AG10803 (cell line): ENCODE results near the gene CEACAM19.
"Not testable (repeated sequence)": the region's sequence is repeated elsewhere in the genome, so short reads cannot be mapped to it uniquely, and the experiment has no call there.

Experiments
- DNase-seq: peaks from one replicate; pipeline ENCODE4 v3.0.0; 2010; ENCODE audit warnings: low read depth
- H3K4me3 ChIP-seq: 2 replicates; pipeline ENCODE4 v1.5.1; 2011; ENCODE audit warnings: mild to moderate bottlenecking, low read length, control low read depth
- TF ChIP-seq, protein P1 (sequence below): conservative IDR thresholded peaks from 2 replicates; pipeline ENCODE4 v1.5.1; 2011; ENCODE audit warnings: mild to moderate bottlenecking, low read length, control low read depth, inconsistent platforms

The CEACAM19 gene

DNA sequence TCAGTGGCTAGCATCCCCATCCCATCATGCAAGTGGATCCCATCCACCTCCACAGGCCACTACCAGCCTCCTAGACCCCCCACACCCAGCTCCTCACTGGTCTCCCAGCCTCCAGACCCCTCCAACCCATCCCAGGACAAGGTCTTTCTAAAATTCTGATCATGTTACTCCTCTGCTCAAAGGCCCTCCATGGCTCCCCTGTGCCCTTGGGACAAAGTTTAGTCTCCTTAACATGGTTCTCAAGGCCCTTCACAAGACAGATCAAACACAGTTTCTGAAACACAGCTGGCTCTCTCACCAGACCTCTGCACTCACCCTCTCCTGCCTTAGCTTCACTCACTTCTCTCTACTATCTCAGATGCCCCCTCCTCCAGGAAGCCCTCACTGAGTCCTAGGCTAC is 9.3 kb downstream of the CEACAM19 start:
- TF ChIP-seq, protein P1, sequence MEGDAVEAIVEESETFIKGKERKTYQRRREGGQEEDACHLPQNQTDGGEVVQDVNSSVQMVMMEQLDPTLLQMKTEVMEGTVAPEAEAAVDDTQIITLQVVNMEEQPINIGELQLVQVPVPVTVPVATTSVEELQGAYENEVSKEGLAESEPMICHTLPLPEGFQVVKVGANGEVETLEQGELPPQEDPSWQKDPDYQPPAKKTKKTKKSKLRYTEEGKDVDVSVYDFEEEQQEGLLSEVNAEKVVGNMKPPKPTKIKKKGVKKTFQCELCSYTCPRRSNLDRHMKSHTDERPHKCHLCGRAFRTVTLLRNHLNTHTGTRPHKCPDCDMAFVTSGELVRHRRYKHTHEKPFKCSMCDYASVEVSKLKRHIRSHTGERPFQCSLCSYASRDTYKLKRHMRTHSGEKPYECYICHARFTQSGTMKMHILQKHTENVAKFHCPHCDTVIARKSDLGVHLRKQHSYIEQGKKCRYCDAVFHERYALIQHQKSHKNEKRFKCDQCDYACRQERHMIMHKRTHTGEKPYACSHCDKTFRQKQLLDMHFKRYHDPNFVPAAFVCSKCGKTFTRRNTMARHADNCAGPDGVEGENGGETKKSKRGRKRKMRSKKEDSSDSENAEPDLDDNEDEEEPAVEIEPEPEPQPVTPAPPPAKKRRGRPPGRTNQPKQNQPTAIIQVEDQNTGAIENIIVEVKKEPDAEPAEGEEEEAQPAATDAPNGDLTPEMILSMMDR, result no peak
- no peak overlapping the region for H3K4me3 ChIP-seq
- no peak for DNase-seq

DNA sequence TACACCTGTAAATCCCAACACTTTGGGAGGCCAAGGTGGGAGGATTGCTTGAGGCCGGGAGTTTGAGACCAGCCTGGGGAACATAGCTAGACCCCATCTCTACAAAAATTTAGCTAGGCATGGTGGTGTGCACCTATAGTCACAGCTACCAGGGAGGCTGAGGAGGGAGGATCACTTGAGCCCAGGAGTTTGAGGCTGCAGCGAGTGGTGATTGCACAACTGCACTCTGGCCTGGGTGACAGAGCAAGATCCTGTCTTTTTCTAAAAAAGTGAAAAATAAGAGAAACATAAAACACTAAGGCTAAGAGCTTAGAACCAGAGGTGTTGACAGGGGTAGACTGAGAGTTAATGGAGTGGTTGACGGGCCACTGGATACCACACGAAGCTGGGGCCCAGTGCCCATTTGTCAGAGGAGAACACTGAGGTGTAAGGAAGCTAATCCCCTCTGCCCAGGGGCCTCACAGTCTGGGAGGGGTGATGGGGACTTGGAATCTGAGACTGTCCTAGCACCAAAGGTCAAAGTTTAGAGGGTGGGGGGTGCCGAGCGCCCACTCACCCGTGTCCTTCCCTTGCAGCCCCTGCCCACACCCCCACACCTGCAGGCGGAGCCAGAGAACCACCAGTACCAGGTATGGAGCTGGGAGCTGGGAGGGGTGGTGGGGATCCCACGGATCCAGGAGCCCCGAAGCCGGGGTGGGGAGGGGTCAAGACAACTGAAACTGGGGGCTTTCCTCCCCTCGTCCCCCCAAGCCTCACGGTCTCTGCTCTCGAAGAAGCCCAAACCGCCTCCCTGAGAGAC is 10.9 kb downstream of the CEACAM19 start:
- no peak for DNase-seq
- TF ChIP-seq, protein P1, result no peak
- H3K4me3 ChIP-seq, result no peak overlapping the region

DNA sequence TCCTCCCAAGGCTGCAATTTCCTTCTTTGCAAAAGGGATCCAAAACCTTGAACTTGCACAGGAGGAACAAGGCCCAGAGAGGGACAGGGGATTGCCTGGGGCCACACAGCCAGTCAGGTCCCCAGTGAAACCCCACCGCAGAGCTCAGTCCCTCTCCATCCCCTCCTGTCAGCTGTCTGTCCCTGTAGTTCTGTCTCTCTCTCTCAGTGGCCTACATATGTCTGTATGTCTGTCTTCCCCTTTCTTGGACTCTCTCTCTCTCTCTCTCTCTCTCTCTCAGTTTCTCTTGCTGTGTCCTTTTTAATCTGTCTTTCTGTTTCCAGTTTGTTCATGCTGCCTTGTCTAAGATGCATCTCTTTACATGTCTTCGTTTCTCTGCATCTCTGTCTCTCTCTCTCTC is 11.5 kb downstream of the CEACAM19 start:
- no peak for DNase-seq
- no peak overlapping the region for H3K4me3 ChIP-seq
- TF ChIP-seq, protein P1, result no peak

DNA sequence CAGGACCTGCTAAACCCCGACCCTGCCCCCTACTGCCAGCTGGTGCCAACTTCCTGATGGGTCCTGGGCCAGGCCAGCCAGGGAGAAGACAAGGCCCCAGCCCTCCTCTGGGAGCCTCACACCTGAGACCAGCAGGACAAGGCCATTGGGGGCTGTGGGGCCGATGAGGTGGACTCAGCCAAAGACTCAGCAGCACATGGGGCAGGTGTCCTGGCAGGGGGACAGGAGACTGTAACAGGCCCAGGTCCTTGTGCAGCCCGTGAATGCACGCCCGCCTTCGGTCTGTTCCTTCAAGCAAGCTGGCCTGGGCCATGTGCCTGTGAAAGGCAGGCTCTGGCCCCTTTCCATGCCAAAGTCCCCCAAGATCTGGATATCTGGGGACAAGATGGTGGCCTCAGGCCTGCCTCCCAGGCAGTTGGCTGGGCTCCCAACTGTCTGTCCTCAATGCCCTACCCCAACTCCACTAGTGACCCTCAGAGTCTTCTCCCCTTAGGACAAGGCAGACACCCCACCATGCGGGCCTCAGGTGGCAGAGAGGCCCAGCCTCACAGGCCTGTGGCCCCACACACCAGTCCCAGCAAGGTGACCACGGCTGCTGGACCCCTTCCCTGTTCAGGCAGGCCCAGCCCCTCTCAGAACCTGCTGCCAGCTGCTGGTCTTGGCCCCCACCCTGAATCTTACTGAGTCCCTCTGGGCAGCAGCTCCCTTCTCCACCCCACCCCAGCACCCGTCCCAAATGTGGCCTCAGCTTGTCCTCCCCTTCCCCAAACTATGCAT is 12.3 kb downstream of the CEACAM19 start:
- no peak overlapping the region for H3K4me3 ChIP-seq
- TF ChIP-seq, protein P1, result no peak
- DNase-seq, result no peak

DNA sequence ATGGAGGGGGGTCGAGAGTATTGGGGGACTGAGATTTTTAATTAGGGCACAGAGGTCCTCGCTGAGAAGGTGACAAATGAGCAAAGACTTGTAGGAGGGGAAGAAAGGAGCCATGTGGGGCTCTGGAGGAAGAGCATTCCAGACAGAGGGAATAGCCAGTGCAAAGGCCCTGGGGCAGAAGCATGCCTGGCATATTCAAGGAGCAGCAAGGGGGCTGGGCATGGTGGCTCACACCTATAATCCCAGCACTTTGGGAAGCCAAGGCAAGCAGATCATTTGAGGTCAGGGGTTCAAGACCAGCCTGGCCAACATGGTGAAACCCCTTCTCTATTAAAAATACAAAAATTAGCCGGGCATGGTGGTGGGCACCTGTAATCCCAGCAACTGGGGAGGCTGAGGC is 13.1 kb downstream of the CEACAM19 start:
- DNase-seq, H3K4me3 ChIP-seq: not testable (repeated sequence)

DNA sequence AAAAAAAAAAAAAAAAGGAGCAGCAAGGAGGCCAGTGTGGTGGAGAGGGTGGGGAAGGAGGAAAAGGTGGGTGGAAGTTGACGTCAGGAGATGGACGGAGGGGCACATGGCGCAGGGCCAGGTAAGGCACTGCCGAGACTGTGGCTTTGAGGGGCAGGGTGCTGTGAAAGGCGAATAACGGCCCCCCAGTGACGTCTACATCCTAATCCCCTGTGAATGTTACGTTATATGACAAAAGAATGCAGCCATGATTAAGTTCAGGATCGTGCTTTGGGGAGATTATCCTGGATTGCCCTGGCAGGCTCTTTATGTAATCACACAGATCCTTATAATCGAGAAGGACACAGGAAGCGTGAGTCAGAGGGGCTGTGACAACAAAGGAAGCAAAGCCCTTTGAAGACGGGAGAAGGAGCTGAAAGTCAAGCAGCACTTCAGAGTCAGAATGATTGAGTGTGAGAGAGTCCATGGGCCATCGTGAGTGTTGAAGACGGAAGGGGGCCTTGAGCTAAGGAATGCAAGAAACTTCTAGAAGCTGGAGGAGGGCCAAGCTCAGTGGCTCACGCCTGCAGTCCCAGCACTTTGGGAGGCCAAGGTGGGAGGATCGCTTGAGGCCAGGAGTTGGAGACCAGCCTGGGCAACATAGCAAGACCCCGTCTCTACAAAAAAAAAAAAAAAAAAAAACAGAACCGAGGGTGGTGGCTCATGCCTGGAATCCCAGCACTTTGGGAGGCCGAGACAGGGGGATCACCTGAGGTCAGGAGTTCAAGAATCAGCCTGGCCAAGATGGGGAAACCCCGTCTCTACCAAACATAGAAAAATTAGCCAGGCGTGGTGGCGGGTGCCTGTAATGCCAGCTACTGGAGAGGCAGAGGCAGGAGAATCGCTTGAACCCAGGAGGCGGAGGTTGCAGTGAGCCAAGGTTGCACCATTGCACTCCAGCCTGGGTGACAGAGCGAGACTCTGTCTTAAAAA is 13.9 kb downstream of the CEACAM19 start:
- TF ChIP-seq, protein P1, result no peak
- peak; percentile 89 for DNase-seq
- no peak overlapping the region for H3K4me3 ChIP-seq

DNA sequence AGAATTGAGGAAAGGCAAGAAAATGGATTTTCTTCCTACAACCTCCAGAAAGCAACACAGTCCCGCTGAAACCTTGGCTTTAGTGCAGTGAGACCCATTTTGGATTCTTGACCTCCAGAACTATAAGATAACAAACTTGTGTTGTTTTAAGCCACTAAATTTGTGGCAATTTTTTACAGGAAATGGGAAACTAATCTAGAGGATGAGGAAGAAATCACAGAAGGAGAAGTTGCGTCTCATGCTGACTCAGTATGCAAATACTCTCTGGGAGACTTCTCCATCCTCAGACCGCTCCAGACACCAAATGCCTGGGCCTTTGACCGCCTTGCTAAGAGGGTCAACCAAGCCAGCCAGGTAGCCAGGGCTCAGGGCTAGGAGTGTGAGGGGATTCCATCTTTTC is 14.6 kb downstream of the CEACAM19 start:
- no peak overlapping the region for H3K4me3 ChIP-seq
- peak; percentile 22 for DNase-seq
- TF ChIP-seq, protein P1, result no peak
